Measurements from ENCODE around the gene DCP1B. TPM values are rescaled to one million over a fixed set of nuclear protein-coding genes. Genes with fewer than 3 reads are reported as not detected.

DCP1B gene
- total and polyA plus RNA-seq, 2 of the 4 experiments (the other 2 are of a cell fraction), result 13.3 to 19.7 TPM

GRCh38 chr12:1926251-1926657, 78.0 kb downstream of the DCP1B start:
- Histone ChIP-seq H3K27ac (ENCODE audit: insufficient read depth, low read length) (no peak overlapping the region), H3K18ac (ENCODE audit: low read depth, low read length) (no peak overlapping the region), H4K5ac (ENCODE audit: low read depth, low read length) (no peak overlapping the region), H3K4me1 (ENCODE audit: control insufficient read depth, insufficient read depth, low read length) (no peaks in the 10 kb centered on the region), H3K9ac (ENCODE audit: low read depth, low read length) (no peak overlapping the region), H3K27me3 (ENCODE audit: control insufficient read depth, insufficient read depth, low read length) (peaks cover 66% of the 10 kb centered on the region), H3K4me2 (ENCODE audit: low read depth, low read length) (no peak overlapping the region), H3K56ac (ENCODE audit: extremely low read depth, insufficient read depth, low read length) (no peak overlapping the region), H4K91ac (ENCODE audit: insufficient read depth, low read depth, low read length) (no peak overlapping the region), H3K23ac (ENCODE audit: low read depth, low read length) (no peak overlapping the region), H4K8ac (ENCODE audit: low read depth in 2 of 2, low read length in 2 of 2) (no peak overlapping the region), H3K9me1 (ENCODE audit: insufficient read depth, low read length) (no peaks in the 10 kb centered on the region), H2AK9ac (replicated peaks; ENCODE audit: low read depth, low read length, poor library complexity) (no peak overlapping the region), H2BK120ac (ENCODE audit: low read depth, low read length) (no peak overlapping the region), H2AK5ac (ENCODE audit: low read depth, low read length) (no peak overlapping the region), H2BK15ac (ENCODE audit: low read depth, low read length) (no peak overlapping the region), H2AFZ (replicated peaks; ENCODE audit: low read length, poor library complexity) (no peak overlapping the region), H3K4me3 (ENCODE audit: insufficient read depth, low read depth, low read length) (no peak overlapping the region), H3K4ac (ENCODE audit: low read depth, low read length) (no peak overlapping the region), H3K36me3 (ENCODE audit: control insufficient read depth, insufficient read depth, low read length) (no peaks in the 10 kb centered on the region), H3K14ac (replicated peaks; ENCODE audit: low read depth, low read length) (no peak overlapping the region), H2BK20ac (ENCODE audit: low read depth, low read length) (no peak overlapping the region), H2BK5ac (ENCODE audit: low read depth, low read length, poor library complexity, severe bottlenecking) (no peak overlapping the region), H4K20me1 (ENCODE audit: insufficient read depth, low read length) (no peaks in the 10 kb centered on the region), H3K9me3 (ENCODE audit: control insufficient read depth, insufficient read depth, low read length) (no peaks in the 10 kb centered on the region; the same call in 1 of the 2 replicates), H3K79me1 (ENCODE audit: low read depth in 1 of 2, low read length in 2 of 2) (no peaks in the 10 kb centered on the region)
- dilution Hi-C loops (cut with HindIII; ENCODE audit: low sequenced_read_pairs, unreplicated experiment), result no loop called here
- ChIA-PET POLR2A (ENCODE audit: unreplicated experiment) (no interaction called here), CTCF (interaction anchor here (1.0 kb wide), 1 partner anchor 52 kb away, joined by 3 read pairs; no protein-coding TSS in a partner anchor)
- no peak for DNase-seq
- no peak for TF ChIP-seq CHD1 (IDR thresholded peaks at IDR 0.05; ENCODE audit: low read depth, low read length)
- no peak for TF ChIP-seq POLR2A (IDR thresholded peaks at IDR 0.05; ENCODE audit: low read depth, low read length)
- TF ChIP-seq MXI1 (IDR thresholded peaks at IDR 0.05; ENCODE audit: borderline replicate concordance, low read depth, low read length), result no peak
- TF ChIP-seq CEBPB (IDR thresholded peaks at IDR 0.05; ENCODE audit: low read depth, low read length), result no peak
- no peak for TF ChIP-seq USF2 (IDR thresholded peaks at IDR 0.05; ENCODE audit: low read depth, low read length)
- TF ChIP-seq RFX5 (IDR thresholded peaks at IDR 0.05; ENCODE audit: low read depth, low read length), result no peak
- TF ChIP-seq NFE2L2 (IDR thresholded peaks at IDR 0.05; ENCODE audit: low read depth, low read length), result no peak
- TF ChIP-seq CTCF (conservative IDR thresholded peaks at IDR 0.05; ENCODE audit: low read depth, low read length), result no peak
- no peak for TF ChIP-seq BHLHE40 (IDR thresholded peaks at IDR 0.05; ENCODE audit: low read depth, low read length)
- no peak for TF ChIP-seq FOS (IDR thresholded peaks at IDR 0.05; ENCODE audit: low read depth, low read length)
- TF ChIP-seq ELK1 (IDR thresholded peaks at IDR 0.05; ENCODE audit: borderline replicate concordance, low read depth, low read length), result no peak
- no peak for TF ChIP-seq RCOR1 (IDR thresholded peaks at IDR 0.05; ENCODE audit: insufficient replicate concordance, low read length)
- no peak for TF ChIP-seq SMC3 (IDR thresholded peaks at IDR 0.05; ENCODE audit: low read depth, low read length)
- no peak for TF ChIP-seq RAD21 (IDR thresholded peaks at IDR 0.05; ENCODE audit: low read length)
- intact Hi-C loops (cut with micrococcal nuclease), result no loop called here
- no peak for ATAC-seq (ENCODE audit: low read depth)
- WGBS, 2 experiments (ENCODE audit: extremely low coverage in 2 of 2, insufficient read length in 1 of 2), result 60% methylated on average over 4 of the region's 7 CpGs; no CpG with 5 or more reads in 1 of the 2 experiments
- no TSS peak for BruUV-seq (replicated peaks)
- in situ Hi-C loops (cut with MboI; ENCODE audit: low sequenced_read_pairs), result no loop called here
